ENCODE data around the gene TRAPPC5. TPM values are rescaled to one million over a fixed set of nuclear protein-coding genes. Genes with fewer than 3 reads are reported as not detected.

TRAPPC5 gene
- total and polyA plus RNA-seq, 10 of the 15 experiments (the other 5 are each of a cell fraction or from before 2014, with no cell fraction given): 4.2 to 210 (median 89.1) TPM

GRCh38 chr19:7734220-7735203 lies 53.9 kb downstream of the TRAPPC5 start (continued):
- TF ChIP-seq HDAC6 (IDR thresholded peaks at IDR 0.05; ENCODE audit: unreplicated experiment) (no peak), KDM1A (IDR thresholded peaks at IDR 0.05; ENCODE audit: borderline replicate concordance) (no peak), ZBTB33 (IDR thresholded peaks at IDR 0.05) (no peak), ZSCAN29 (IDR thresholded peaks at IDR 0.05) (no peak)

GRCh38 chr19:7736148-7736547 lies 55.5 kb downstream of the TRAPPC5 start:
- no peaks in the 10 kb centered on the region for H3K9me3 ChIP-seq (replicated peaks; ENCODE audit: control insufficient read depth, insufficient read depth, low read length)
- no peak for DNase-seq (ENCODE audit: low read depth, low spot score)
- intact Hi-C loops (cut with micrococcal nuclease; ENCODE audit: unreplicated experiment) (no loop called here), in situ Hi-C loops (cut with MboI) (no loop called here)
- no TSS peak for BruUV-seq (replicated peaks)
- no peak for FAIRE-seq
- no peak overlapping the region for H3K4me2 ChIP-seq (ENCODE audit: control insufficient read depth, insufficient read depth)
- H3K79me2 ChIP-seq (ENCODE audit: control insufficient read depth, insufficient read depth, low read length): no peaks in the 10 kb centered on the region
- H3K4me3 ChIP-seq: no peak overlapping the region
- SMC1A ChIA-PET (ENCODE audit: uncharacterized antibody, unreplicated experiment): interaction anchor here (0.7 to 1.3 kb wide), 2 partner anchors 11 to 34 kb away, joined by 3 to 4 read pairs; no protein-coding TSS in a partner anchor
- H4K20me1 ChIP-seq (ENCODE audit: control insufficient read depth, insufficient read depth): no peaks in the 10 kb centered on the region
- CTCF ChIA-PET: no interaction called here
- no peak overlapping the region for H3K27ac ChIP-seq (ENCODE audit: control insufficient read depth, insufficient read depth)
- H2AFZ ChIP-seq (ENCODE audit: control insufficient read depth, low read depth, low read length): no peak overlapping the region
- no peaks in the 10 kb centered on the region for H3K4me1 ChIP-seq (ENCODE audit: control insufficient read depth, insufficient read depth, low read length)
- no peaks in the 10 kb centered on the region for H3K36me3 ChIP-seq (ENCODE audit: control insufficient read depth in 2 of 2, insufficient read depth in 2 of 2, low read length in 1 of 2)
- POLR2A ChIA-PET: interaction anchor here (0.5 kb wide), 1 partner anchor 1083 kb away, joined by 7 read pairs; no protein-coding TSS in a partner anchor
- no peak overlapping the region for H3K9ac ChIP-seq (ENCODE audit: control insufficient read depth, insufficient read depth, low read length)
- 40% methylated on average over 1 of the region's 1 CpG for WGBS (ENCODE audit: insufficient coverage, insufficient replicate concordance, low lambda C conversion rate, missing lambda C conversion rate)
- no peak for ATAC-seq
- no peaks in the 10 kb centered on the region; a peak in 1 of 4 replicates for H3K27me3 ChIP-seq (replicated peaks in 1 of 2; ENCODE audit: control insufficient read depth in 2 of 2, insufficient read depth in 2 of 2, low read length in 1 of 2)
- RAD21 ChIA-PET (ENCODE audit: unreplicated experiment): interaction anchor here (0.9 kb wide), 1 partner anchor 33 kb away, joined by 3 read pairs; no protein-coding TSS in a partner anchor
- TF ChIP-seq ZNF592 (IDR thresholded peaks at IDR 0.05) (no peak), USF2 (IDR thresholded peaks at IDR 0.05; ENCODE audit: borderline replicate concordance, low read depth, low read length) (no peak), POLR2AphosphoS5 (IDR thresholded peaks at IDR 0.05; ENCODE audit: low read length) (no peak), FOS (IDR thresholded peaks at IDR 0.05; ENCODE audit: borderline replicate concordance, extremely low read depth, insufficient read length) (no peak), NRF1 (conservative IDR thresholded peaks at IDR 0.05; ENCODE audit: low read depth, low read length) (no peak), CHD1 (IDR thresholded peaks at IDR 0.05; ENCODE audit: low read depth, low read length) (no peak), ZBTB33 (IDR thresholded peaks at IDR 0.05) (no peak), JUND (IDR thresholded peaks at IDR 0.05; ENCODE audit: low read depth, low read length) (no peak)

Measured in GM12878 (cell line).